Middle frontal gyrus (tissue), 1 donor: ENCODE data around the gene PLA2G4E.

Source experiments
- DNase-seq: peaks from one replicate; pipeline ENCODE4 v3.0.0-alpha.2; 2015; ENCODE audit warnings: low spot score; ENCODE audit errors: extremely low spot score

The PLA2G4E gene

DNA sequence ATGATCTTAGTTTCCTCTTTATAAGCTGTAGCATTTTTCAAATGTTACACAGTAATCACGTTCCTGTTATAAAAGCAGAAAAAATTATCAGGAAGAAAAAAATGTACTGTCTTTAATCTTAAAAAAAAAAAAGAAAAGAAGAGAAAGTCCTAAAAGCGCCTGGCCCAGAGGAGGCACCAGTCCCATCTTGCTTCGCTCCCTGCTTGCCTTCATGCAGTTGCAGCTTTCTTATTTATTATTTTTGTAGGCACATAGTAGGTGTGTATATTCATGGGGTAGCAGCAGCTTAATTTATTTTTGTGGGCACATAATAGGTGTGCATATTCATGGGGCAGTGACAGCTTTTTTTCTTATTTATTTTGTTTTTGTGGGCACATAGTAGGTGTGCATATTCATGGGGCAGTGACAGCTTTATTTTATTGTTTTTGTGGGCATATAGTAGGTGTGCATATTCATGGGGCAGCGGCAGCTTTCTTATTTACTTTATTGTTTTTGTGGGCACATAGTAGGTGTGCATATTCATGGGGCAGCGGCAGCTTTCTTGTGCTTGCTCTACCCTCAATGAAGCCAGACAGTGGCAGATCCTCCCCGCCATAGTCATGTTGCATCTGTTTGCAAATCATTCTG lies 43.0 kb downstream of the PLA2G4E start:
- no peak for DNase-seq

DNA sequence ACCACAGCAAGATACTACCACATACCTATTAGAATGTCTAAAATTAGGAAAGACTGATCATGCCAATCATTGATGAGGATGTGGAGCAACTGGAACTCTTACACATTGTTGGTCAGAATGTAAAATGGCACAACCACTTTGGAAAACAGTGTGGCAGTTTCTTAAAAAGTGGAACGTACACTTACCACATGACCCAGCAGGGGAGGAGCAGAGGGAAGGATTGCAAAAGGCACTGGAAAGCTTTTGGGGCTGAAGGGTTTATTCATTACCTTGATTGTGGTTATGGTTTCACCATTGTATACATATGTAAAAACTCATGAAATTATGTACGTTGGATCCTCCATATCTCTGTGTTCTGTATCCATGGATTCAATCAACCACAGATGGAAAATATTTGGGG lies 45.2 kb downstream of the PLA2G4E start:
- DNase-seq = no peak

DNA sequence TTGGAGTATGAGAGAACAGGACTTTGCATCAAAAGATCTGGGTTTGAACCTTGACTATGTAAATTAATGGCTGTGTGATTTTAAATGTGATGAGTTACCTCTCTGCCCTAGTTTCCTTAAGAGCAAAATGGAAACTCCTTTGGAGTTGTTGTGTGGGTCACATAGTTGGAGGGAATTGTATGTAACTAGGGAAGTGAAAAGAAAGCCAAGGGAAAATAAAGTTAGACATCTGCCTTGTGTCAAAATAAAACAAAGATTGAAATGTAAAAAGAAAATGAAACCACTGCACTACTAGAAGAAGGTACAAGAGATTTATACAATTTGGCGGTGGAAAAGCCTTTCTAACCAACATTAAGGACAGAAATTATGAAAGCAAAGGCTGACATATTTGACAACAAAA lies 46.8 kb downstream of the PLA2G4E start:
- DNase-seq = no peak

DNA sequence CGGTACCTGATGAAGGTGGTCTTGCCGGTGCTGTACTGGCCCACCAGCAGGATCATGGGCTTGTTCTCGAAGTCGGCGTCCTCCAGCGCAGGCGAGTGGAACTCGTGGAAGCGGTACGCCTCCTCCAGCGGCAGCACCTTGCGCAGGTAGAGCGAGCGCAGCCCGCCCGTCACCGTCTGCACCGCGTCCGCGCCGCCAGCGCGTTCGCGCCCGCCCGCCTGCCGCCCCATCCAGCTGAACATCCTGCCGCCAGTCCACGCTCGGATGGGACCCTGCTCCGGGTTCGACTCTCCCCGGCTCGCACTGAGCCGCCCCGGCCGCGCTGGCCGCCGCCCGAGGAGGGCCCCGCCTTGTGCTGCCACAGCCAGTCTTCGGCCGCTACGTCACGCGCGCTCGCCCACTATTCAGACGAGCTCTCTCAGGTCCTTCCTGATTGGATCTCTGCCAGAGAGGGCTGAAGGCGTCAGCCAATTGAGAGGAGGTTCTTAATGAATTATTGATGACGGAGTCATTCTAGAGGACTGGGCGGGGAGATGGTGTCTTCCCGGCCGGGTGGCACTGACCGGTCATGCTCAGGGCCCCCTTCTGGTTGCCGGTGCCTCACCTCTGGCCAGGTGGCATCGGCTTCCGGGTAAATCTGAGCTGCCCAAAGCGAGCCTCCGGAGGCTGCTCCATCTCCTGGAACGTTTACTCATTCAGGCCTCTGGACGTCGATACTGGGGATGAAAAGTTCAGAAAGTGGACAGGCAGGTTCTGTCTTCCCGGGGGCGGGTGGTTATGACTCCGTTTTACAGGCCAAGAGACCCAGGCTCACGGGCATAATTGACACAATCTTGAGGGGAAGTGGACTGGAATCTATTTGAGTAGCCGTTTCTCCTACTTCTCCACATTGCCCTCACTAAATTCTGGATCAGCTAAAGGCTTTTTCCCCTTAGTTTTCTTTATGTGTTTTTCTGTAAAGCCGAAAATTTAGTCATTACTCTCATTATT lies 48.3 kb downstream of the PLA2G4E start, which contains the start of gene EHD4:
TSS of gene EHD4 (minus strand) at position 305 of the 990 bp plus-strand sequence. CDS start at position 242, 63 bp downstream.
- DNase-seq = peak; percentile 92

DNA sequence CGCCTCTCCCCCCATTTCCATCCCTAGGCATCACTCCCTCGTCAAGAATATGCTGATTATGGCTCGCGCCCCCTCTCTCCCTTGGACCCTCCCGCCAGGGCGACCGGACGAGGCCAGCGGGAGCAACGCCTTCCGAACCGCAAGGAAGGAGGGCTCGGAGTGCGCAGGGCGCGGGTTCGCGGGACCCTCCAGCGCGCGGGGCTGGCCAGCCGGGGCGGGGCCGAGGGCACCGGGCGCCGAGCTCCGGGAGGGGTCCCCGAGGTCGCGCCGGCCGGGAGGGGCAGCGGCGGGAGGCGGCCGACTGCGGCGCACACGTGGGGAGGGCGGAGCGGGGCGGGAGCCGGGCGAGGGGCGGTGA lies 49.0 kb downstream of the PLA2G4E start:
- no peak for DNase-seq

DNA sequence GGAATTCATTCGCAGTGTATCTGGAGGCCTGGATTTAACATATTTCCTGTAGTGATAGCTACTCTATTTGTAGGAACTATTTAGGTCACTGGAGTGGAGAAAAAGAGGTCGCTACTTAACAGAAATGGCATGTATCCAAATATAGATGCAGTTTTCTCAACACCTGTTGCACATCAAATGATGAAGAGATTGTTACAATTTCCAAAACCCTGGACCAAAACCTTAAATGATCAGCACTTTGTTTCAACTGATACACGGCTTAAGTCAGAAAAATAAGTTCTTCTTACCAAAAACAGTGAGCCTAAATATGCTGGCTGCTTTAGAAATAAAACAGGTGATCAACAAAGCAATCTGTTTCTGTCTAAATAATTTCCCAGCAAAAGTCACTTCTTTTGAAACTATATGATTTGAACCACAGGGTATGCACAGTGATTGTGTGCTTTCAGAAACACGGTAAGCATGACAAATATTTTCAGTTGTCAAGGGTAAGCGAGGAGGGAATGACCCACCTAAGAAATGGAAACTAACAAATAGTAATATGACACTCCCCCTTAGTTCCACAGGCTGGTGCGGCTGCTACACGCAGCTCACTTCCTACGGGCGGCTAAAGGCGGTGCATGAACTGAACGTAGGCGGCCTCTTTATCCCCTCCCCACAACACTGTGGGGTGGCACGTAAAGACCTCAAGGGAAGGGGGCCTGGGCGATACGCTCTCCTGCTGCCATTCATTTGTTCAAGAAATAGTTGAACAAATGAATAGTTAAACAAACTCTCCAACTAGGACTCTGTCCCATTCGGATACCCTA lies 49.5 kb downstream of the PLA2G4E start:
- no peak for DNase-seq

DNA sequence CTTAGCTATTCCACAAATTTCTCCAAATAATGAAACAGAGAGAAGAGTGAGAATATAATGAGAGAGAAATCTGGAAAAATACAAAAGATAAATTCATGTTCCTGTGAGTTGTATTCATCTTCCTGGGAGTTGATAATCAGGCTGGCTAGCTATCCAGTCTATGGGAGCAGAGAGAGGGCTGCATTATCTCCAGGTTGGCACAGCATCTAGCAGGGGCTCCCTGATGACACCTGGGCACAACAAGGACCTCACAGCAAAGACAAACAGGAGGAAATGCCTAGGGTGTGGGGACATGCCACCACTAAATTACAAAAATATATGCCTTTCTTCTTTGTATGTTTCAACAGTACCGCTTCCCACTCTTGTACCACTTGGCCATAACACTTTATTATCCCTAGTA lies 50.4 kb downstream of the PLA2G4E start:
- DNase-seq = no peak

DNA sequence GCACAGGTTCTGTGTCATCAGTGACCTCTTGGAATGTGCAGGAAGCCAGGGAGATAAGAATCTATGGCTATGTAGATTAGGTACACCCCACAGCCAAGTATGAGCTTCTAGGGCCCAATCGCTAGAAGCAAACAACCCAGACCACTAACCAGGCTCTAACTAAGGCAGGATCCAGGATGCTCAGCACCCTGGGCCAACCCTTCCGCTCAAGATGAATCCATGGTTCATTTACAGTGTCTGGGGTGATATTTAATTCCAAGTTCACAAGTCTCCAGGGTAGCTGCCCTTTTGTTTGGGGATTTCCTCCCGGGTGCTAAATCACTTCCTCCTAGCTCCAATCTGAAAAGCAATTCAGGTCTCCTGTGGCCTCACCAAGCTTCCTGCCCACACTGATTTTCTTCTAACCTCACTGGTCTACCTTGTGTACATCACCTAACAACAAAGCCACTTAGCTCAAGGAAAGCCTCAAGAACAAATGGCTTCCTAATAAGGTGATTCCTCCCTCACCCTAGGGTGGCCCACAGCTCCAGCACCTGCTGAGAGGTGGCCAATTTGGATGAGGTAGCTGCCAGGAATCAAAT lies 50.9 kb downstream of the PLA2G4E start:
- DNase-seq = no peak

DNA sequence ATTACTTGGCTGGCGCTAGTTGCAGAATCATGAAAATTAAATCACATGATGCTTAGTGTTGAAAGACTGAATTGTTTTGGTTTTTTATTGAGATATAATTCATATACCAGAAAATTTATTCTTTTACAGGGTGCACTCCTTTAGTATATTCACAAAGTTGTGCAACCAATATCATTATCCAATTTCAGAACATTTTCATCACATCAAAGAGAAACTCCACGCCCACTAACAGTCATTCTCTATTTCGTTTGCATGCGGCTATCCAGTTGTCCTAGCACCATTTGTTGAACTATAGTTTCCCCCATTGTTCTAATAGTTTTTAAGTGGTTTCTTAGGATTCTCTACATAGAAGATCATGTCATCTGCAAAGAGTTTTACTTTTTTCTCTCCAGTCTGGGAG lies 52.1 kb downstream of the PLA2G4E start:
- no peak for DNase-seq

DNA sequence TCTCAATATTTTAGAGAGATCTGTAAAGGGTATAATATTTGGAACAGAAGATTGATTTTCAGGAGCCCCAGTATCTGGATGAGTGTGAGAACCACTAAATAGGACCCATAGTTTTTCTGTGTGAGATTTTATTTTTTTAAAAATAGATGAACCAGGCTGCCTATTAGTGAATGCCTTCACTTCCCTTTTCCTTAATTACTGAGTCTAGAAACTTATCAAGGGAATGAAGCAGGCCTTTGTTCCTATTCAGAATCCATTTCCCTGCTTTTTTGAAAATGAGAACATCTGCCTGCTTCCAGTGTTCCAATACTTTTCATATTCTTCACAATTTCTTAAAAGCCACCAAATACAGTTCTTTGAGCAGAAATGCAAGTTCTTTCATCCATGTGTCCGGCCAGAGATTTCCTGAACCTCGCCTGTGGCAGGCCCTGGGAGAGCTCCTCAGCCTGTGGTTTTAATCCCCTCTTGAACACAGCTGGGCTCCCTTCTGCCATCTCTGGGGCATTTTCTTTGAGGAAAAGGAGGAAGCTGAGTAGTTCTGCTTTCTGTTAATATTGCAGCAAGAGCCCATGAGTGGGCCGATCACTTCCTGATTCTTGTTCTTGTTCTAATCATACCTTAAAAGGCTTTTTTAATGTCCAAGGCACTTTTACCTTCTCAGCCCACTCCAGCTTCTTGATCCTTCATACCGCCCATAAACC lies 53.2 kb downstream of the PLA2G4E start:
- DNase-seq = no peak

DNA sequence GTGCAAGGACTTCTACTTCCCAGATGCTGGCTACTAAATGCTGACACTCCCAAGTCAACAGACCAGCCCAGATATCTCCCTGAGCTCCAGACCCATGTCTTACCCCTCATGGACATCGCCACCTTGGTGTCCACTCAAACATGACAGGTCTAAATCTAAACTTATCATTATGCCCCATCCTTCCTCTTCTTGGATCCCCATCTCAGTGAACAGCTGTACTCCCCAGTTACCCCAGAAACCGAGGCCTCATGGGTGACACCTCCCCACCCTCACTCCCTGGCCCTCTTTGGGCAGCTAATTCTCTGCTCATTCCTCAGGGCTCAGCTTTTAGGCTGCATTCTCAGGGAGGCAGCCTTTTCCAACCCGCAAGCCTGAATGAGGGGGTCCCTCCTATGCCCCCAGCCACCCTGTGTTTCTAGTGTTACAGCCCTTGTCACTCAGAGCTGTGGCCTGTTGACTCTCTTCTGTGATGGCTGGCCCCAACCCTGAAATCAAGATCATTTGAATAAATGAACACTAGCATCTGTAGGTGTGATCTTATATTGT lies 53.8 kb downstream of the PLA2G4E start:
- DNase-seq = no peak

DNA sequence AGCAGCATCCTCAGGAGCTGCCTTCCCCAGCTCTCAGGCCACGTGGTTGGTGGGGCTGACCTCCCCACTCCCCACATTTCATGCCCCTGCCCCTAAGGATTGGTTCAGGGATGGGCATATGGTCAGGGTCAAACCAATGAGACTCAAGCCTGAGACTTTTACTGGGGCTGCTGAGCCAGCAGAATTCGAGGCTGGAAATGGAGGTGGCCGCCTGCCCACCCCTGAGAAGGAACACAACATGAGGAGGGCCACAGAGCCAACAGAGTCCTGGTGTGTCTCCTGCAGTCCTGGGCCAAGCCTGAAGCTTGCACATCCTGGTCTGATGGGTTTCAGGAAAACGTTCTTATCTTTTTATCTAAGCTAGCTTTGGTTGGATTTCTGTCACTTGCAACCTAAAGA lies 54.4 kb downstream of the PLA2G4E start:
- DNase-seq = no peak

DNA sequence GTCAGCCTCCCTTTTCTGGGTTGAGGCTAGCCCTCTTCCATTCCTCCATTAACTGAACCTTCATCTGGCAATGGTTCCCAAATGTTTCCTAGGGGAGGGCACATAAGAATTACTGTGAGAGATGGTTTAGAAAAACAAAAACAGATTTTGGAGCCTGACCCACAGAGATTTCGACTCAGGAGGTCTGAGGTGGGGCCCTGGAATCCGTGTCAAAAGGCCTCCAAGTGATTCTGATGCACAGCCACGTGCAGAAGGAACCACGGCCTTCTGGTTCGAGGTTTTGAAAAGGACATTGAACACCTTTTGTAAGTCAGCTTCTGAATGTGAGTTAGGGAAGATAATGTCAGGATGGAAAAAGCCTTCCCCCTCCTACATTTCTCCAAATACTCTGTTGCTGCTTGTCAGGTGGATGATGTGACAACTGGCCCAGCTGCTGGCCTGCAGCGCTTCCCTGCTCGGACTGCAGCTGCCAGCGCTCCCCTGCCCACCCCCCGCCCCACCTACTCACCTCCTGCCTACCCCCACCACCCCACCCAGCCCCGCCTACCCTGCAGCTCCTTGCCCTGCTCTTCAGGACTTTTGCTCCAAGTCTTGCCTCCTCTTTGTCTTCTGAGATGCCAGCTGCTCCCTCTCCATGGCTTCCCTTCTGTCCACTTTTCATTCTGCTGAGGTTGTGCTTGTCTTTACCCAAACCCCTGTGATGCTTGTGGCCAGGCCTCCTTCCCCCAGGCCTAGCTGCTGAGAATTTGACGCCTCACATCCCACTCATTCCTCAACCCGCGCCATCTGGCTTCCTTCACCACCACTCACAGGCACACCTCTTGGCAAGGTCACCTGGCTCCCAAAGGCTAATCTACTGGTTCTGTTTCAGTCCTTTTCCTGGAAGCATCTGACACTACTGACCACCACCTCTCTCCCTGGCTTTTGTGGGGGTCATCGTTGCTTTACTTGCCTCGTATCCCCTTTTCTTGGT lies 55.1 kb downstream of the PLA2G4E start:
- DNase-seq = no peak

DNA sequence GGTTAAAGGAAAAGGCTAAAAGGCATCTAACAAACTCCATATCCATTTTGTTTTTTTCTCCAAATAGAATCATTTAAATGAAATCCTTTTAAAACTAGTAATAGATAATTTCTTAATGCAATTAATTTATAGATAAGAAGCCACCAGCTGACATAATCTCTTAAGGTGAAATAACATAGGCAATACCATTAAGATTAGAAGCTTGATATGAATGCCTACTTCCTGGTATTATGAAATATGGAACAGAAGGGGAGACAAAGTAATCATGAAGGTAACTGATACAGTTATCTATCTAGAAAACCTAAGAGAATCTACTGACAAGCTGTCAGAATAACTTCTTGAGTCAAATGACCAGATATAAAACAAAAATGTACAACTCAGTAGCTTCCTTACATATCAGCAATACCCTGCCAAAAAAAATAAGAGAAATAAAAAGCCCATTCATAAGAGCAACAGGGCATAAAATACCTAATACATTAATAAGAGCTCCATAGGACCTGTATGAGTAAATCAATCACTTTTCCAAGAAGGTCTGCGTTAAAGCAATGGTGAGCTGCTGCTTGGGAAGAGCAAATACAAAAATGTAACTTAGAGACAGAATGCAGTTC lies 59.1 kb downstream of the PLA2G4E start:
- no peak for DNase-seq

DNA sequence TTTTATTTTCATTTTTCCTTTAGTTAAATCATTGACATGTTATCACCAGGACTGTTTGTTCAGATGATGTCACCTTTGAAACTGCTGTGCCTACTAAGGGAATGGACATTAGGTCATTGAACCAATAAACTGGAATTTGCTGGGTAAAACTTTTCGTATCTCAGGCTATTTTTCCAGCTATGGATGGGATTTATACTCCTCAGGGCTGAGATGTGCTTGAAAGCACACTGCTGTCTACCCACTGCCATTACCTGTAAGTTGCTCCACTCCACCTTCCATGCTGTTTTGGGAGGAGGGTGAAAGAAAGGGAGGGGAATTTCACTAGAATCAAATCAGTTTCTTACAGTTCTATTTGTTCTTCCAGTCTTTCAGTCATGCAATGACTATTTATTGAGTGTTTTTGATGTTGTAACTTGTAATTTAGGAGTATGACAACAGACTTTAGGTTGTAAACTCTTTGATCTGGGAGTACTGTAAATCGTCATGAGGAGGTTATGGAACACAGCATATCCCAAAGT lies 59.8 kb downstream of the PLA2G4E start:
- DNase-seq = no peak

DNA sequence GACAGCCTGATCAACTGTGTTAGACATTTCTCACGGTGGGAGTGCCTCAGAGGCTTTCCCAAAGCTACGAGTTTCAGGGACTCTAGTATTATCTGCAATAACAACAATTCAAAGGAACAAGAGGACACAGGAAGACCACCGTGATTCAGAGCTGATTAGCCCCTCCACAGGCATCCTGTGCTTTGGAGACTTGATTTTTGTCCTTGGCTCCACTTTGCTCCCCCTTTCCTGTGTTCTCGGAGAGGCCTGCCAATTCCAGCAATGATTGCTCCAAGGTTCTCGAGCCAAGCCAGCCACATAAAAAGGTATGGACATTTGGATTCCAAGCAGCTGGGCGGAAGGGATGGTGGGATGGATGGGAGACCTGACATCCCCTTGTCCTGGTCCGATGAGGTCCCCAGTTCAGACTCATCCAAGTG lies 62.8 kb downstream of the PLA2G4E start:
- no peak for DNase-seq

DNA sequence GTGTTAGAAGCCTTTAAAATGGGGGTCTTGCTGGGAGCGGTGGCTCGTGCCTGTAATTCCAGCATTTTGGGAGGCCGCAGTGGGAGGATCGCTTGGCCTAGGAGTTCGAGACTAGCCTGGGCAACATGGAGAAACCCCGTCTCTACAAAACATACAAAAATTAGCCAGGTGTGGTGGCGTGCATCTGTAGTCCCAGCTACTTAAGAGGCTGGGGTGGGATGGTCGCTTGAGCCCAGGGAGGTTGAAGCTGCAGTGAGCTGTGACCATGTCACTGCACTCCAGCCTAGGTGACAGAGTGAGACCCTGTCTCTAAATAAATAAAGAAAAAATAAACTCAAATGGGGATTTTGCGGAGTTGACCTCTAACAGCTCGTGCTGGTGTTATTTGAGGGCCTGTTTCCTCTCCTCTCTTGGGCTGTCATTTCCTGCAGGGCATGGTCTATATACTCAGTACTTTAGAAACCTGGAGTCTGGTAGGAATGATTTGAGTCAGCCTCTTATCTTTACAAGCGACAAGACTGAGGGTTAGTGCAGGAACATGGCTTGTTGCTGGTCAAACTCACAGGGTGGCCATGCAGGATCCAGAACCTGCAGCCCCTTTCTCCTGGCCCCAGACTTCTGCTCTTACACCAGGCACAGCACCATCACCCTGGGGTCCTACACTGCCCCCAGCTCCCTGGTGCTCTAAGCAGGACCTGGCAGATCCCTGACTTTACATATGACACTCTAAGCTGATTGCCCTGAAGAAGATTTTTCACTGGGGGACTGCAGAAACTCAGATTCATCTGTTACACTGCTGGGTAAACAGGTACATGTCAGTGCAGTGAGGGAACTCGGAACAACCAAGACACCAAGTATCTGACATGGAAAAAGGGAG lies 63.6 kb downstream of the PLA2G4E start:
- DNase-seq = no peak
